Upper lobe of right lung (tissue), 1 donor: ENCODE data around the gene SMIM28. TPM values are rescaled to one million over a fixed set of nuclear protein-coding genes. Genes with fewer than 3 reads are reported as not detected.

Source experiments
- ATAC-seq: fragments of 200-7000 bp; cut with Tn5 transposase; one replicate; pipeline ENCODE4 v1.9.1; 2020; ENCODE audit warnings: mild to moderate bottlenecking, moderate library complexity
- DNase-seq: peaks from one replicate; pipeline ENCODE4 v3.0.0-alpha.2; 2020
- H3K27ac ChIP-seq: fragments of 200-600 bp; one replicate; pipeline ENCODE4 v1.8.0; 2022
- H3K27me3 ChIP-seq: fragments of 200-600 bp; one replicate; pipeline ENCODE4 v1.8.0; 2022; ENCODE audit warnings: mild to moderate bottlenecking
- H3K36me3 ChIP-seq: fragments of 200-600 bp; one replicate; pipeline ENCODE4 v1.8.0; 2022
- H3K4me1 ChIP-seq: fragments of 200-600 bp; one replicate; pipeline ENCODE4 v1.8.0; 2022
- H3K4me3 ChIP-seq: fragments of 200-600 bp; one replicate; pipeline ENCODE4 v1.8.0; 2022; ENCODE audit warnings: mild to moderate bottlenecking
- H3K9me3 ChIP-seq: fragments of 200-600 bp; one replicate; pipeline ENCODE4 v1.8.0; 2022
- CTCF ChIP-seq: fragments of 200-600 bp; IDR thresholded peaks from one replicate; pipeline ENCODE4 v1.8.0; 2022; ENCODE audit warnings: antibody characterized with exemption
- intact Hi-C: fragments of 100-400 bp; cut with DNase I; formaldehyde crosslinking; loops from one replicate; pipeline ENCODE4 v1.11.0; 2022
- total RNA-seq: library from RNA; stranded (reverse); fragmentation: NEBNext Ultra II Directional; extraction: Animal tissue kit (Norgen Biotek cat#: 25700); gene quantifications from one replicate; pipeline ENCODE4 v1.2.1, GENCODE V29; 2021
- donor health status: DM: no; HTN: yes; CAD: no; lungs with severe emphysema.

Gene SMIM28
- total RNA-seq, 1 donor from 2014 or later, result not detected

GRCh38 chr6:138370631-138371451, 6.9 kb upstream of the SMIM28 start:
- no peaks in the 10 kb centered on the region for H3K36me3 ChIP-seq
- H3K9me3 ChIP-seq, result no peaks in the 10 kb centered on the region
- ATAC-seq (no peak), DNase-seq (no peak)
- no peak overlapping the region for H3K27ac ChIP-seq
- no peaks in the 10 kb centered on the region for H3K4me1 ChIP-seq
- no peak for TF ChIP-seq CTCF
- no peaks in the 10 kb centered on the region for H3K27me3 ChIP-seq
- no peak overlapping the region for H3K4me3 ChIP-seq
- intact Hi-C loops, result no loop called here

GRCh38 chr6:138371452-138371711, 6.3 kb upstream of the SMIM28 start:
- intact Hi-C loops, result no loop called here
- no peaks in the 10 kb centered on the region for H3K9me3 ChIP-seq
- no peak for DNase-seq
- H3K27me3 ChIP-seq, result no peaks in the 10 kb centered on the region
- H3K27ac ChIP-seq, result no peak overlapping the region
- H3K4me3 ChIP-seq, result no peak overlapping the region
- no peak for ATAC-seq
- no peaks in the 10 kb centered on the region for H3K4me1 ChIP-seq
- no peak for TF ChIP-seq CTCF
- H3K36me3 ChIP-seq, result no peaks in the 10 kb centered on the region

- ATAC-seq, result no peak
- TF ChIP-seq CTCF, result no peak
- Histone ChIP-seq H3K36me3 (no peaks in the 10 kb centered on the region), H3K27me3 (no peaks in the 10 kb centered on the region), H3K4me3 (no peak overlapping the region), H3K4me1 (no peaks in the 10 kb centered on the region), H3K9me3 (no peaks in the 10 kb centered on the region), H3K27ac (no peak overlapping the region)
- DNase-seq, result no peak
- intact Hi-C loops, result no loop called here
Observed at GRCh38 chr6:138371720-138372119, 6.0 kb upstream of the SMIM28 start.

- no peaks in the 10 kb centered on the region for H3K27me3 ChIP-seq
- no peak overlapping the region for H3K27ac ChIP-seq
- no peak for TF ChIP-seq CTCF
- intact Hi-C loops, result no loop called here
- no peaks in the 10 kb centered on the region for H3K9me3 ChIP-seq
- no peaks in the 10 kb centered on the region for H3K4me1 ChIP-seq
- DNase-seq (no peak), ATAC-seq (no peak)
- H3K4me3 ChIP-seq, result no peak overlapping the region
- H3K36me3 ChIP-seq, result no peaks in the 10 kb centered on the region
Observed at GRCh38 chr6:138372711-138373463, 4.8 kb upstream of the SMIM28 start.

- Histone ChIP-seq H3K27me3 (no peaks in the 10 kb centered on the region), H3K27ac (no peak overlapping the region), H3K36me3 (no peaks in the 10 kb centered on the region), H3K4me3 (no peak overlapping the region), H3K9me3 (no peaks in the 10 kb centered on the region), H3K4me1 (no peaks in the 10 kb centered on the region)
- TF ChIP-seq CTCF, result no peak
- ATAC-seq (no peak), DNase-seq (no peak)
- intact Hi-C loops, result no loop called here
Observed at GRCh38 chr6:138374230-138374629, 3.5 kb upstream of the SMIM28 start.
